Measurements from ENCODE around the gene AEBP1. TPM values are rescaled to one million over a fixed set of nuclear protein-coding genes. Genes with fewer than 3 reads are reported as not detected.
A peak's percentile ranks its signal among the peaks of the same experiment; 100 is the strongest.

The AEBP1 gene
- total RNA-seq, 2 experiments from 2014 or later: 29.1 to 30.4 TPM

DNA sequence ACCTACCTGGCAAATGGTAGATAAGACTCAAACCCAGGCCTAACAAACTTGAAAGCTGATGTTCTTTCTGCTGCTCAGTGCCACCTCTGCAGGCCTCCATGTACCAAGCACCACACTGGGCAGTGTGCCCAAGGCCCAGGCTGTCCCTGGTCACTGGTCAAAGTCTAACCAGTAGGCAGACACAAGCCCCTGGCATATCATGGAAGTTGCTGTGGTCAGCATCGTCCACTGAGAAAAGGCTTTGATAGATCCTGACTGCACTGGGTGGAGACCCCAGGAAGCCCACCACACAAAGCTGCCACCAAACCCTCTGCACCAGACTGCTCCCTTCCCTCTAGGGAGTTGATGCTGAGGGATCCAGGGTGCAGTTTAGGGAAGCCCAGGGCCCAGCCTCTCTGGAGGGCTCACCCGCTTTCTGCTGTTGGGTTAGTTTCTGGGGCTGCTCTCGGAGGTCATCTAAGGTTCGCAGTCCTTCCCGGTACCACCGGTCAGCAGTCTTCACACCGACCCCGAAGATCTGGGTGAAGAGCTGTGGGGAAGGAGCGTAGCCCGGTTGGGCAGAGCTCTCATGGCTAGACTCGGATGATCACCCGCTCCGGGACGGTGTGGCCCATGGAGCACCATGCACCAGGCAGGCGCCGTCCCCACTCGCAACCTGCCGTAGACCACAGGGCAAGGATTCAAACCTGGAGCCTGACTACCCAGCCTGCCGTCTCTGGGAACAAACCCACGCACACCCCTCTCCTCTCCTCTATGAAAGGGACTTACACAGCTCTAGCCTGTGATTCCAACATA lies 27.8 kb upstream of the AEBP1 start:
- H3K9me3 Mint-ChIP-seq: no peaks in the 10 kb centered on the region
- no peaks in the 10 kb centered on the region for H3K27me3 Mint-ChIP-seq
- POLR2A ChIA-PET: interaction anchor here (0.6 to 8.2 kb wide), 4 partner anchors 10 to 33 kb away, joined by 3 to 79 read pairs (median 4); partner anchors contain the start of gene PGAM2
- peaks cover 55% of the 10 kb centered on the region for H3K36me3 Mint-ChIP-seq (ENCODE audit: low read depth)
- H3K4me1 Mint-ChIP-seq (ENCODE audit: low read depth): peaks cover 52% of the 10 kb centered on the region
- intact Hi-C loops (cut with micrococcal nuclease): no loop called here
- TF ChIP-seq, protein P1, sequence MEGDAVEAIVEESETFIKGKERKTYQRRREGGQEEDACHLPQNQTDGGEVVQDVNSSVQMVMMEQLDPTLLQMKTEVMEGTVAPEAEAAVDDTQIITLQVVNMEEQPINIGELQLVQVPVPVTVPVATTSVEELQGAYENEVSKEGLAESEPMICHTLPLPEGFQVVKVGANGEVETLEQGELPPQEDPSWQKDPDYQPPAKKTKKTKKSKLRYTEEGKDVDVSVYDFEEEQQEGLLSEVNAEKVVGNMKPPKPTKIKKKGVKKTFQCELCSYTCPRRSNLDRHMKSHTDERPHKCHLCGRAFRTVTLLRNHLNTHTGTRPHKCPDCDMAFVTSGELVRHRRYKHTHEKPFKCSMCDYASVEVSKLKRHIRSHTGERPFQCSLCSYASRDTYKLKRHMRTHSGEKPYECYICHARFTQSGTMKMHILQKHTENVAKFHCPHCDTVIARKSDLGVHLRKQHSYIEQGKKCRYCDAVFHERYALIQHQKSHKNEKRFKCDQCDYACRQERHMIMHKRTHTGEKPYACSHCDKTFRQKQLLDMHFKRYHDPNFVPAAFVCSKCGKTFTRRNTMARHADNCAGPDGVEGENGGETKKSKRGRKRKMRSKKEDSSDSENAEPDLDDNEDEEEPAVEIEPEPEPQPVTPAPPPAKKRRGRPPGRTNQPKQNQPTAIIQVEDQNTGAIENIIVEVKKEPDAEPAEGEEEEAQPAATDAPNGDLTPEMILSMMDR (IDR thresholded peaks at IDR 0.05): no peak
- peak overlapping the region; percentile 87 for H3K27ac Mint-ChIP-seq
- no peak overlapping the region for H3K4me3 Mint-ChIP-seq
- ATAC-seq: no peak
- no peak for DNase-seq
- CTCF ChIA-PET: interaction anchor here (0.6 to 1.2 kb wide), 2 partner anchors 29 to 239 kb away, joined by 3 read pairs; no protein-coding TSS in a partner anchor

DNA sequence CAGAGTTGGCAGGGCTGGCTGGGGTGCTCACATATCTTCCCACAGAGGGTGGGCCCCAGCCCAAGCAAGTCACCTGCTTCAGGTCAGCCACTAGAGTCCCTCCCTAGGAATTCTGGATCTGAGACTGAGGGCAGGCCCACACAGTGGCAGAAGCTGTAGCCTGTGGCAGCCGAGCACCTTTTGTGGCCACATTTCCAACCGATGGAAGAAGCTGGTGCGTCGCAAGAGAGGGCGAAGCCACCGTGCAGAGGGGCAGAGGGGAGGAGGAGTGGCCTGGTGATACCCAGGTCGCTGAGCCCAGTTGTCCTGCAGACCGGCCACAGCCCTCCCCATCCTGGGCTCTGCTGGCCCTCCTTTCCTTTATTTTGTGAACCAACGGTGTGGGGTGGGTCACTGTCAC lies 27.1 kb upstream of the AEBP1 start:
- DNase-seq: no peak
- POLR2A ChIA-PET: interaction anchor here (1.1 to 8.2 kb wide), 2 partner anchors 11 to 29 kb away, joined by 3 to 79 read pairs; partner anchors contain the start of gene PGAM2
- Mint-ChIP-seq H3K27ac (peak overlapping the region; percentile 87), H3K36me3 (ENCODE audit: low read depth) (peaks cover 57% of the 10 kb centered on the region), H3K4me3 (no peak overlapping the region), H3K4me1 (ENCODE audit: low read depth) (peaks cover 53% of the 10 kb centered on the region), H3K27me3 (no peaks in the 10 kb centered on the region), H3K9me3 (no peaks in the 10 kb centered on the region)
- TF ChIP-seq, protein P1 (IDR thresholded peaks at IDR 0.05): no peak
- intact Hi-C loops (cut with micrococcal nuclease): no loop called here
- CTCF ChIA-PET: no interaction called here
- no peak for ATAC-seq

DNA sequence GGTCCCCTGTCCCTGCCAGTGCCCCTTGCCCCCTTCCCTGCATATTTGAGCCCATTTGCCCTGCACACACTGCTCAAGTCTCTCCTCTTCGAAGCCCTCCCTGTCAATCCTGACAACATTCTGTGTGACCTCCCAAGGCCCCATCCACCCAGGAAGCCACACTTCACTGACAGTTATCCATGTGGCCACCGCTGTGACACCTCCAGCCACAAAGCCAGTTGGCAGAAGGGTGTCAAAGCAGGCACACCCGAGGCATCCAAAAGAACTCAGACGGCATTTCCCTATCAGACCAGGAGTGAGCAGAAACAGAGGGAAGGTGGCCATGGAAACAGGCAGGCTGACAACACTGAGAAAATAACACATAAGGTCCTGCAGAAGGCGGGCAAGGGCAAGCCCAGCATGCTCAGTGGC lies 26.5 kb upstream of the AEBP1 start:
- H3K9me3 Mint-ChIP-seq: no peaks in the 10 kb centered on the region
- DNase-seq: peak; percentile 40
- POLR2A ChIA-PET: interaction anchor here (1.3 to 8.2 kb wide), 2 partner anchors 12 to 33 kb away, joined by 5 to 79 read pairs; partner anchors contain the start of genes DBNL and PGAM2
- H3K4me1 Mint-ChIP-seq (ENCODE audit: low read depth): peaks cover 47% of the 10 kb centered on the region
- no peaks in the 10 kb centered on the region for H3K27me3 Mint-ChIP-seq
- peak overlapping the region; percentile 3 for H3K4me3 Mint-ChIP-seq
- H3K27ac Mint-ChIP-seq: peak overlapping the region; percentile 87
- no peak for ATAC-seq
- TF ChIP-seq, protein P1 (IDR thresholded peaks at IDR 0.05): no peak
- peaks cover 56% of the 10 kb centered on the region for H3K36me3 Mint-ChIP-seq (ENCODE audit: low read depth)
- CTCF ChIA-PET: no interaction called here
- intact Hi-C loops (cut with micrococcal nuclease): no loop called here

DNA sequence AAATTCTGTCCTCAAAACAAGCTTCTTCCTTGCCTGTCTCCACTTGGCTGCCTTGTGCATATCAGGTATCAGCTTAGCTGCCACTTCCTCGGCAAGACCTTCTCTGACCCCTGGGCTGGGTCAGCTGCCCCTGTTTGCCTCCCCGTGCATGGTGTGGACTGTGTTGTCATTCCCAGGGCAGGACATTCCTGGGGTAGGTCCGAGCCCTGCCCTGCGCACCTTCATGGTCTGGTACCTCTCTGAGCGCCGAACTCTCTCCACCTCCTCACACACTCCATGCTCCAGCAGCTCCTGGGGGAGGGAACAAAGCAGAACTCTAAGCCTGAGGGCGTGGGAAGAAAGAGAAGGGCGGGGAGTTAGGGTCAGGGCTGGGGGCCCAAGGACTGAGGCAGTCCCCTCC lies 25.6 kb upstream of the AEBP1 start:
- H3K4me1 Mint-ChIP-seq (ENCODE audit: low read depth): peaks cover 50% of the 10 kb centered on the region
- ChIA-PET CTCF (no interaction called here), POLR2A (interaction anchor here (1.3 to 8.2 kb wide), 2 partner anchors 12 to 34 kb away, joined by 5 to 79 read pairs; partner anchors contain the start of genes DBNL and PGAM2)
- H3K27me3 Mint-ChIP-seq: no peaks in the 10 kb centered on the region
- H3K9me3 Mint-ChIP-seq: no peaks in the 10 kb centered on the region
- ATAC-seq: no peak
- peaks cover 49% of the 10 kb centered on the region for H3K36me3 Mint-ChIP-seq (ENCODE audit: low read depth)
- H3K4me3 Mint-ChIP-seq: no peak overlapping the region
- intact Hi-C loops (cut with micrococcal nuclease): no loop called here
- TF ChIP-seq, protein P1 (IDR thresholded peaks at IDR 0.05): no peak
- peak overlapping the region; percentile 87 for H3K27ac Mint-ChIP-seq
- DNase-seq: no peak
